ENCODE results near the gene BST2. TPM values are rescaled to one million over a fixed set of nuclear protein-coding genes. Genes with fewer than 3 reads are reported as not detected.

BST2 gene
- total RNA-seq, 2 experiments from 2014 or later: 89.7 to 98.4 TPM

- no peak overlapping the region for H3K27ac Mint-ChIP-seq
- peaks cover 10% of the 10 kb centered on the region for H3K36me3 Mint-ChIP-seq (ENCODE audit: low read depth)
- H3K9me3 Mint-ChIP-seq: no peaks in the 10 kb centered on the region
- H3K27me3 Mint-ChIP-seq: no peaks in the 10 kb centered on the region
- peaks cover 8% of the 10 kb centered on the region for H3K4me1 Mint-ChIP-seq (ENCODE audit: low read depth)
- H3K4me3 Mint-ChIP-seq: no peak overlapping the region
- ChIA-PET CTCF (interaction anchor here (1.2 to 1.6 kb wide), 2 partner anchors 16 kb away, joined by 3 to 4 read pairs; no protein-coding TSS in a partner anchor), POLR2A (no interaction called here)
- DNase-seq (peak; percentile 61), ATAC-seq (peak; percentile 75)
- TF ChIP-seq CTCF (IDR thresholded peaks at IDR 0.05): peak; percentile 44
- intact Hi-C loops (cut with micrococcal nuclease): no loop called here
Measured at GRCh38 chr19:17424743-17425365, 19.4 kb upstream of the BST2 start.

DNA sequence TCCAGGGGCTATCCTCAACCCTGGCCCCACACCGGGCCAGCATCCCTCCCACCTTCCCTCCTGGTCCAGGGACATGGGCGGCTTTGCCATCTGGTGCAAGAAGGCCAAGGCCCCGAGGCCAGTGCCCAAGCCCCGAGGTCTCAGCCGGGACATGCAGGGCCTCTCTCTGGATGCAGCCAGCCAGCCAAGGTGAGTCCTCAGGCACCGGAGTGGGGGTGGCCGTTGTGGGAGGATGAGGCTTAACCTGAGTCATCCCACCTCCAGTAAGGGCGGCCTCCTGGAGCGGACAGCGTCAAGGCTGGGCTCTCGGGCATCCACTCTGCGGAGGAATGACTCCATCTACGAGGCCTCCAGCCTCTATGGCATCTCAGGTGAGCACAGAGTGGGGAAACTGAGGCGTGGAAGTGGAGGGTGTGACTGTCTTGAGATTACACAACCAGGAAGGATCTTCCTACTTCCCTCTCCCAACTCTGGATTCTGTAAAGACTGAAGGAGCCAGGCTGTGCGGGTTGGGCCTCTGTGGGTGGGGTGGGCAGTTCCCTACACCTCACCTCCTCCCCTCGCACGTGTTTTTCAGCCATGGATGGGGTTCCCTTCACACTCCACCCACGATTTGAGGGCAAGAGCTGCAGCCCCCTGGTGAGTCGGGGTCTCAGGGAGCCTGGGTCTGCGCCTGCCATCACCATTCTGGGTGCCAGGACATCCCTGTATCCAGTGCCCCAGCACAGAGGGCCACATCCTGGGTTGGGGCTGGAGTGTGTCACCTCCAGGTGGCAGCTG is 18.2 kb upstream of the BST2 start:
- Mint-ChIP-seq H3K4me1 (ENCODE audit: low read depth) (peaks cover 13% of the 10 kb centered on the region), H3K9me3 (no peaks in the 10 kb centered on the region), H3K27ac (no peak overlapping the region), H3K36me3 (ENCODE audit: low read depth) (peaks cover 10% of the 10 kb centered on the region), H3K27me3 (no peaks in the 10 kb centered on the region), H3K4me3 (no peak overlapping the region)
- ATAC-seq (no peak), DNase-seq (no peak)
- CTCF ChIA-PET: interaction anchor here (1.2 kb wide), 1 partner anchor 17 kb away, joined by 3 read pairs; no protein-coding TSS in a partner anchor
- TF ChIP-seq CTCF (IDR thresholded peaks at IDR 0.05): no peak
- intact Hi-C loops (cut with micrococcal nuclease): no loop called here
- POLR2A ChIA-PET: interaction anchor here (1.9 kb wide), 1 partner anchor 18 kb away, joined by 6 read pairs; the partner anchor contains the start of gene BST2

- no peak overlapping the region for H3K4me3 Mint-ChIP-seq
- ChIA-PET CTCF (interaction anchor here (1.3 to 3.3 kb wide), 2 partner anchors 9 to 33 kb away, joined by 3 to 7 read pairs; no protein-coding TSS in a partner anchor), POLR2A (interaction anchor here (1.9 kb wide), 1 partner anchor 16 kb away, joined by 6 read pairs; the partner anchor contains the start of gene BST2)
- ATAC-seq (no peak), DNase-seq (no peak)
- H3K9me3 Mint-ChIP-seq: no peaks in the 10 kb centered on the region
- intact Hi-C loops (cut with micrococcal nuclease): no loop called here
- peaks cover 10% of the 10 kb centered on the region for H3K36me3 Mint-ChIP-seq (ENCODE audit: low read depth)
- no peak for TF ChIP-seq CTCF (IDR thresholded peaks at IDR 0.05)
- no peaks in the 10 kb centered on the region for H3K27me3 Mint-ChIP-seq
- H3K27ac Mint-ChIP-seq: no peak overlapping the region
- H3K4me1 Mint-ChIP-seq (ENCODE audit: low read depth): peaks cover 13% of the 10 kb centered on the region
Measured at GRCh38 chr19:17421942-17422341, 16.5 kb upstream of the BST2 start.

DNA sequence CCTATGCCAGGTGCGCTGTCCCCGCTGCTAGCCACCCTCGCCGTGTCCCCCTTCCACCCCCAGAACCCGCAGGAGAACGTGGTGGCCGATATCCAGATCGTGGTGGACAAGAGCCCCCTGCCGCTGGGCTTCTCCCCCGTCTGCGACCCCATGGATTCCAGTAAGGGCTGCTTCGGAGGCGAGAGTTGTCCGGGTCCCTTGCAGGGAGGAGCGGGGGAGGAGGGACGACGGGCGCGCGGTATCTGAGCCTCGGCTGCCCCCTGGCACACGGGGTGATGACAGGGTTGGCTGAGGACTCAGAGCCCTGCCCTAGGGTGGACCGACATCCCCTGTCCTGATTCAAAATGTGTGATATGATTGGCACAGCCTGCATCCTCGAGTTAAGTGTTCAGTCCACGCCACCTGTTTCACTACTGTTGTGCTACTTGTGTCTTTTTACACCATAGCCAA is 15.1 kb upstream of the BST2 start:
- H3K36me3 Mint-ChIP-seq (ENCODE audit: low read depth): peaks cover 10% of the 10 kb centered on the region
- H3K27me3 Mint-ChIP-seq: no peaks in the 10 kb centered on the region
- H3K27ac Mint-ChIP-seq: peak overlapping the region; percentile 77
- intact Hi-C loops (cut with micrococcal nuclease): no loop called here
- H3K4me3 Mint-ChIP-seq: peak overlapping the region; percentile 91
- no peaks in the 10 kb centered on the region for H3K9me3 Mint-ChIP-seq
- H3K4me1 Mint-ChIP-seq (ENCODE audit: low read depth): peaks cover 13% of the 10 kb centered on the region
- CTCF ChIA-PET: interaction anchor here (1.2 to 3.3 kb wide), 4 partner anchors 21 to 34 kb away, joined by 4 to 10 read pairs (median 6); no protein-coding TSS in a partner anchor
- DNase-seq: peak; percentile 53
- peak; percentile 26 for ATAC-seq
- peak; percentile 27 for TF ChIP-seq CTCF (IDR thresholded peaks at IDR 0.05)
- POLR2A ChIA-PET: interaction anchor here (1.0 to 3.1 kb wide), 3 partner anchors 11 to 439 kb away, joined by 3 to 22 read pairs (median 3); partner anchors contain the start of genes BST2 and RPL18A
